H1 (cell line): ENCODE data around the gene MPST.

Experiments used
- ATF3 ChIP-seq: IDR thresholded peaks from 2 replicates; pipeline ENCODE4 v1.6.1; 2011; ENCODE audit warnings: low read depth, mild to moderate bottlenecking, low read length; ENCODE audit not compliant: insufficient read depth
- CBX8 ChIP-seq: fragments of 300-800, 300-1000 bp; sonication (generic); IDR thresholded peaks from 2 replicates; pipeline ENCODE4 v1.7.1; 2016; ENCODE audit warnings: low read depth, low read length, borderline replicate concordance
- CHD2 ChIP-seq: IDR thresholded peaks from 2 replicates; pipeline ENCODE4 v1.6.1; 2012; ENCODE audit warnings: low read length, improper control_type of control experiment
- CTCF ChIP-seq, 3 experiments: IDR thresholded peaks; 1 replicate in 2 of 3; 2 replicates in 1 of 3; pipeline versions ENCODE4 v1.5.1 to v1.6.1; 2011; ENCODE audit warnings: low read length in 3 of 3, mild to moderate bottlenecking in 3 of 3, inconsistent platforms in 2 of 3, low read depth in 1 of 3, moderate library complexity in 1 of 3; ENCODE audit not compliant: insufficient read depth in 1 of 3; ENCODE audit errors: control extremely low read depth in 1 of 3
- RAD21 ChIP-seq, 2 experiments: IDR thresholded peaks in 1 of 2; conservative IDR thresholded peaks in 1 of 2; 2 replicates each; pipeline ENCODE4 v1.6.1; 2011; ENCODE audit warnings: low read depth in 2 of 2, low read length in 2 of 2, improper control_type of control experiment in 1 of 2, inconsistent platforms in 1 of 2, mild to moderate bottlenecking in 1 of 2, moderate library complexity in 1 of 2
- YY1 ChIP-seq: IDR thresholded peaks from 2 replicates; pipeline ENCODE4 v1.6.1; 2011; ENCODE audit warnings: low read depth, mild to moderate bottlenecking, low read length

DNA sequence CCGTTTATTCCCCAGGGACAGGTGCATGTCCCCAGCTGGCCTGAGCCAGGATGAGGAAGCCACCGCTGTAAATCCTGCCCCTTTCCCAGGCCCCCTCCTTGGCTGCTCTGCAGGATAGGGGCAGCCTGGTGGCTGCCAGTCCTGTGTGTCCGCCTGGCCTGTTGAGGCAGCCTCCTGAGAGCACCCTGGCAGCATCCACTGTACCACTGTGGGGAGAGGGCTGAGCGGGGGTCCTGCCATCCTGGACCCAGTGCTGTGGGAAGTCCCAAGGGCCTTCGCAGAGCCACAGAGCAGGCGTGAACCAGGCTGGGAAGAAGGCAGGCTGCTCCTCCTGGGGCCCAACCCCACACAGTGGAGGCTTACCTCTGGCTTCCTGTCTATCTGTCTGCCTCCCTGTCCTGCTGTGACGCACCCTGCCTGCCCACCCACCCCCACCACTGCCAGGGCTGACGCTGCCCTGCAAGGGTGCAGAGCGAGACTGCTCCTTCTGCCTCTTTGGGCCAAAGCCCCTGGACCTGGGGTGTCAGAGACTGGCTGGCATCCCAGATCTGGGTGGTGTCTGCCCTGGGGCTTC, 40.4 kb downstream of the MPST start:
- TF ChIP-seq YY1 (no peak), RAD21 (IDR thresholded peaks at IDR 0.05 in 1 of 2, conservative IDR thresholded peaks at IDR 0.05 in 1 of 2; ENCODE audit: low read depth in 2 of 2, low read length in 2 of 2) (no peak), CHD2 (no peak), CBX8 (no peak), ATF3 (no peak), CTCF (IDR thresholded peaks at IDR 0.05; ENCODE audit: control extremely low read depth in 1 of 3, insufficient read depth in 1 of 3, low read depth in 1 of 3, low read length in 3 of 3) (no peak)
